NB4 (cell line): ENCODE measurements around the gene SYT6.

Source experiments
- DNase-seq: peaks from one replicate; pipeline ENCODE4 v3.0.0; 2010; ENCODE audit warnings: low read depth
- H3K4me3 ChIP-seq: one replicate; pipeline ENCODE4 v1.5.1; 2011; ENCODE audit warnings: mild to moderate bottlenecking, low read depth, low read length, moderate library complexity
- MYC ChIP-seq: IDR thresholded peaks from 2 replicates; pipeline ENCODE4 v1.6.1; 2011; ENCODE audit warnings: low read depth, low read length
- POLR2A ChIP-seq: IDR thresholded peaks from 2 replicates; pipeline ENCODE4 v1.6.1; 2011; ENCODE audit warnings: mild to moderate bottlenecking; ENCODE audit not compliant: insufficient read length; ENCODE audit errors: extremely low read depth
- TF ChIP-seq, protein P1 (sequence below): IDR thresholded peaks from 2 replicates; pipeline ENCODE4 v1.6.1; 2011; ENCODE audit warnings: low read depth, low read length
- TF ChIP-seq, protein P2 (sequence below): IDR thresholded peaks from one replicate; pipeline ENCODE4 v1.5.1; 2012; ENCODE audit warnings: low read depth, low read length

Gene SYT6

GRCh38 chr1:114040273-114041015 is 113.2 kb downstream of the SYT6 start:
- DNase-seq: peak; percentile 90
- TF ChIP-seq, protein P1, sequence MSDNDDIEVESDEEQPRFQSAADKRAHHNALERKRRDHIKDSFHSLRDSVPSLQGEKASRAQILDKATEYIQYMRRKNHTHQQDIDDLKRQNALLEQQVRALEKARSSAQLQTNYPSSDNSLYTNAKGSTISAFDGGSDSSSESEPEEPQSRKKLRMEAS: 0 out of 2 replicates have a peak, but pooled peaks have one; percentile 29
- TF ChIP-seq MYC (peak; percentile 52; the same call in 1 of the 2 replicates), POLR2A (no peak)
- TF ChIP-seq, protein P2, sequence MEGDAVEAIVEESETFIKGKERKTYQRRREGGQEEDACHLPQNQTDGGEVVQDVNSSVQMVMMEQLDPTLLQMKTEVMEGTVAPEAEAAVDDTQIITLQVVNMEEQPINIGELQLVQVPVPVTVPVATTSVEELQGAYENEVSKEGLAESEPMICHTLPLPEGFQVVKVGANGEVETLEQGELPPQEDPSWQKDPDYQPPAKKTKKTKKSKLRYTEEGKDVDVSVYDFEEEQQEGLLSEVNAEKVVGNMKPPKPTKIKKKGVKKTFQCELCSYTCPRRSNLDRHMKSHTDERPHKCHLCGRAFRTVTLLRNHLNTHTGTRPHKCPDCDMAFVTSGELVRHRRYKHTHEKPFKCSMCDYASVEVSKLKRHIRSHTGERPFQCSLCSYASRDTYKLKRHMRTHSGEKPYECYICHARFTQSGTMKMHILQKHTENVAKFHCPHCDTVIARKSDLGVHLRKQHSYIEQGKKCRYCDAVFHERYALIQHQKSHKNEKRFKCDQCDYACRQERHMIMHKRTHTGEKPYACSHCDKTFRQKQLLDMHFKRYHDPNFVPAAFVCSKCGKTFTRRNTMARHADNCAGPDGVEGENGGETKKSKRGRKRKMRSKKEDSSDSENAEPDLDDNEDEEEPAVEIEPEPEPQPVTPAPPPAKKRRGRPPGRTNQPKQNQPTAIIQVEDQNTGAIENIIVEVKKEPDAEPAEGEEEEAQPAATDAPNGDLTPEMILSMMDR: no peak
- no peak overlapping the region for H3K4me3 ChIP-seq
